Endothelial cell of umbilical vein (primary cell): ENCODE data around the gene PTDSS2. TPM values are rescaled to one million over a fixed set of nuclear protein-coding genes. Genes with fewer than 3 reads are reported as not detected.

ENCODE experiments used
- BruUV-seq: library from RNA; stranded (reverse); fragments of 400-500 nt; replicated peaks from 2 replicates; lab custom pipeline; 2021; lab: Mats Ljungman, UMichigan
- CTCF ChIA-PET: fragments of 300-600, 350-600 bp; sonication (Branson Sonifier 250); formaldehyde crosslinking; loops from one replicate; lab custom pipeline; 2021; ENCODE audit warnings: antibody characterized with exemption, inconsistent platforms; lab: Charles Lee
- POLR2A ChIA-PET: fragments of 300-600, 350-600 bp; sonication (Branson Sonifier 250); formaldehyde crosslinking; loops from one replicate; lab custom pipeline; 2021; ENCODE audit warnings: antibody characterized with exemption, inconsistent platforms; lab: Charles Lee
- DNase-seq: peaks from one replicate; pipeline ENCODE4 v3.0.0-alpha.2; 2011; ENCODE audit warnings: low read depth, low spot score
- FAIRE-seq: peaks from 2 replicates; lab custom pipeline; 2011; peaks lifted over from hg19 to GRCh38; lab: Jason Lieb, UNC
- H2AFZ ChIP-seq: 2 replicates; pipeline ENCODE4 v1.6.0; 2012; ENCODE audit warnings: low read depth, low read length, control low read depth, inconsistent platforms
- H3K27ac ChIP-seq: 2 replicates; pipeline ENCODE4 v1.5.1; 2011; ENCODE audit warnings: low read depth, mild to moderate bottlenecking, control low read depth, low read length, moderate library complexity; ENCODE audit not compliant: insufficient read depth
- H3K27me3 ChIP-seq, 2 experiments: 2 replicates each; pipeline versions ENCODE4 v1.6.0 to v1.6.1; 2011; ENCODE audit warnings: low read length in 2 of 2, mixed read lengths in 1 of 2; ENCODE audit not compliant: control insufficient read depth in 2 of 2, insufficient read depth in 2 of 2
- H3K36me3 ChIP-seq, 2 experiments: 2 replicates in 1 of 2; 3 replicates in 1 of 2; pipeline ENCODE4 v1.5.1; 2011; ENCODE audit warnings: low read length in 2 of 2, mild to moderate bottlenecking in 1 of 2, moderate library complexity in 1 of 2; ENCODE audit not compliant: control insufficient read depth in 2 of 2, insufficient read depth in 2 of 2; ENCODE audit errors: extremely low read depth in 1 of 2
- H3K4me1 ChIP-seq: 3 replicates; pipeline ENCODE4 v1.5.1; 2011; ENCODE audit warnings: mild to moderate bottlenecking, low read length; ENCODE audit not compliant: control insufficient read depth, insufficient read depth; ENCODE audit errors: extremely low read depth
- H3K4me2 ChIP-seq: 2 replicates; pipeline ENCODE4 v1.6.1; 2011; ENCODE audit warnings: low read length, control low read depth, mixed read lengths; ENCODE audit not compliant: insufficient read depth
- H3K4me3 ChIP-seq, 3 experiments: fragments of 200-600 bp in 1 of 3; sonication (generic), shearing (Covaris generic) in 1 of 3; replicated peaks in 1 of 3; 2 replicates each; pipeline ENCODE4 v1.5.1; 2011 to 2016; ENCODE audit warnings: control low read depth in 3 of 3, low read length in 3 of 3, mild to moderate bottlenecking in 2 of 3, inconsistent platforms in 1 of 3, low read depth in 1 of 3, moderate library complexity in 1 of 3; ENCODE audit not compliant: insufficient read depth in 1 of 3
- H3K79me2 ChIP-seq: 2 replicates; pipeline ENCODE4 v1.6.0; 2012; ENCODE audit warnings: low read length, inconsistent platforms; ENCODE audit not compliant: control insufficient read depth, insufficient read depth
- H3K9ac ChIP-seq: replicated peaks from 2 replicates; pipeline ENCODE3; 2011; ENCODE audit warnings: low read length, control low read depth; ENCODE audit not compliant: insufficient read depth; ENCODE audit errors: extremely low read depth
- H3K9me1 ChIP-seq: replicated peaks from 3 replicates; pipeline ENCODE4 v1.6.0; 2011; ENCODE audit warnings: mild to moderate bottlenecking, low read length; ENCODE audit not compliant: control insufficient read depth, insufficient read depth; ENCODE audit errors: extremely low read depth
- H3K9me3 ChIP-seq: replicated peaks from 2 replicates; pipeline ENCODE4 v1.5.1; 2012; ENCODE audit warnings: low read length, inconsistent platforms; ENCODE audit not compliant: control insufficient read depth, insufficient read depth
- H4K20me1 ChIP-seq: replicated peaks from 2 replicates; pipeline ENCODE3; 2011; ENCODE audit warnings: mild to moderate bottlenecking, low read length; ENCODE audit not compliant: control insufficient read depth, insufficient read depth; ENCODE audit errors: extremely low read depth
- CTCF ChIP-seq, 2 donors: IDR thresholded peaks; 1 replicate in 1 of 2; 2 replicates in 1 of 2; pipeline ENCODE4 v1.5.1; 2011; ENCODE audit warnings: low read length in 2 of 2, mild to moderate bottlenecking in 2 of 2, moderate library complexity in 2 of 2, control low read depth in 1 of 2, inconsistent platforms in 1 of 2, low read depth in 1 of 2; ENCODE audit not compliant: insufficient read depth in 1 of 2; ENCODE audit errors: extremely low read depth in 1 of 2
- EZH2 ChIP-seq: IDR thresholded peaks from 2 replicates; pipeline ENCODE4 v1.6.1; 2012; ENCODE audit warnings: borderline replicate concordance, low read depth, mild to moderate bottlenecking, moderate library complexity, low read length, inconsistent platforms; ENCODE audit not compliant: severe bottlenecking
- FOS ChIP-seq: IDR thresholded peaks from 2 replicates; pipeline ENCODE4 v1.6.1; 2011; ENCODE audit warnings: mild to moderate bottlenecking, low read length, moderate library complexity, borderline replicate concordance; ENCODE audit not compliant: insufficient read depth
- JUN ChIP-seq: IDR thresholded peaks from 2 replicates; pipeline ENCODE4 v1.6.1; 2011; ENCODE audit warnings: borderline replicate concordance, low read depth; ENCODE audit not compliant: insufficient read length, insufficient read depth
- MYC ChIP-seq: IDR thresholded peaks from one replicate; pipeline ENCODE4 v1.6.1; 2011; ENCODE audit warnings: mild to moderate bottlenecking, low read depth, low read length
- POLR2A ChIP-seq: IDR thresholded peaks from 2 replicates; pipeline ENCODE4 v1.6.1; 2012; ENCODE audit warnings: low read depth, mild to moderate bottlenecking, control low read depth, low read length
- POLR2AphosphoS5 ChIP-seq: IDR thresholded peaks from 2 replicates; pipeline ENCODE4 v1.6.1; 2012; ENCODE audit warnings: low read depth, mild to moderate bottlenecking, control low read depth, low read length, moderate library complexity; ENCODE audit not compliant: insufficient read depth
- dilution Hi-C: fragments of 300-500 bp; cut with MboI; formaldehyde crosslinking; loops from one replicate; pipeline ENCODE4 v1.15.0; 2019; ENCODE audit warnings: low sequenced_read_pairs; ENCODE audit not compliant: extremely low pct_ligation_motif_present
- intact Hi-C: fragments of 100-400 bp; cut with micrococcal nuclease; formaldehyde crosslinking; loops from one replicate; pipeline ENCODE4 v1.10.0; 2022
- polyA plus RNA-seq, 4 experiments: library from polyadenylated mRNA; depleted of rRNA in 3 of 4; stranded (reverse) in 3 of 4; unstranded in 1 of 4; fragments of >200 nt; gene quantifications; 2 replicates each; pipeline versions ENCODE4 v1.2.1 to v1.2.3, GENCODE V29; 2011 to 2012; ENCODE audit warnings: missing spikeins in 1 of 4
- total RNA-seq: library from RNA; stranded (reverse); gene quantifications from 2 replicates; pipeline ENCODE4 v1.2.3, GENCODE V29; 2021
- TF ChIP-seq, protein P1 (sequence below): IDR thresholded peaks from 2 replicates; pipeline ENCODE4 v1.6.1; 2011; ENCODE audit not compliant: insufficient read depth, insufficient read length

Gene PTDSS2
- total and polyA plus RNA-seq, 2 donors (not counting 3 experiments of a cell fraction or from before 2014, with no cell fraction given): 41.4 to 46.8 TPM

DNA sequence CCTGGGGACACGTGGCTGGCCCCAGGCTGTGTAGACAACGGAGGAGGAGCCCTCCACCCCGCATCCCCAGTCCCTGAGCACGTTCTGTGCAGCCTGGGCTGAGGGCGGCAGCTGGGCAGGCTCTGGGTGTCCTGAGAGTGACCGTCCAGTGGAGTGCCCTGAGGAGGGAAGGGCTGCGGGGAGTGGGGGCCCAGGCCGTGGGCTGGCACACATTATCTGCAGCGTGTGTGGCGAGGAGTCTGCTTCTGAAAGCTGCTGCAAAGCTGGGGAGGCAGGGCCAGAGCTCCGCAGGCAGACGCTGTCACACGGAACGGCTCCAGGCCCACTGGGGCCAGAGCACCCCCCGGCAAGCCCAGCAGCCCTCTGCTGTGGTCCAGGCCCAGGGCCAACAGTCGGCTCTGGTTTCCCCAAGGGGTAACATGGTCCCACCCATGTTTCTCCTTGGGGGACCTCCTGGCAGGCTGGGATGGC, 7.4 kb upstream of the PTDSS2 start:
- TF ChIP-seq EZH2: no peak
- no peak for TF ChIP-seq POLR2AphosphoS5
- TF ChIP-seq POLR2A: no peak
- no peak for TF ChIP-seq FOS
- TF ChIP-seq JUN: no peak
- TF ChIP-seq MYC: no peak
- TF ChIP-seq CTCF (IDR thresholded peaks at IDR 0.05; ENCODE audit: extremely low read depth in 1 of 2, insufficient read depth in 1 of 2, low read depth in 1 of 2, low read length in 2 of 2): no peak
- TF ChIP-seq, protein P1, sequence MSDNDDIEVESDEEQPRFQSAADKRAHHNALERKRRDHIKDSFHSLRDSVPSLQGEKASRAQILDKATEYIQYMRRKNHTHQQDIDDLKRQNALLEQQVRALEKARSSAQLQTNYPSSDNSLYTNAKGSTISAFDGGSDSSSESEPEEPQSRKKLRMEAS: no peak
- FAIRE-seq: no peak

More for the DNA sequence above, 7.4 kb upstream of the PTDSS2 start:
- Histone ChIP-seq H3K9me3 (no peaks in the 10 kb centered on the region), H4K20me1 (no peaks in the 10 kb centered on the region), H3K27ac (no peak overlapping the region), H3K4me1 (no peaks in the 10 kb centered on the region), H3K79me2 (no peaks in the 10 kb centered on the region), H3K9ac (no peak overlapping the region), H3K36me3 (no peaks in the 10 kb centered on the region), H3K27me3 (peaks cover 0 to 2% of the 10 kb centered on the region in 2 experiments), H3K9me1 (no peaks in the 10 kb centered on the region), H3K4me2 (no peak overlapping the region), H3K4me3 (no peak overlapping the region), H2AFZ (no peak overlapping the region)
- DNase-seq: no peak
- dilution Hi-C loops (no loop called here), intact Hi-C loops (no loop called here)
- no TSS peak for BruUV-seq
- ChIA-PET CTCF (interaction anchor here (0.6 to 1.1 kb wide), 3 partner anchors 15 to 138 kb away, joined by 3 to 6 read pairs (median 5); no protein-coding TSS in a partner anchor), POLR2A (no interaction called here)
